WERI-Rb-1 (cell line): Measurements from ENCODE around the gene FNDC3B.

Experiments used
- DNase-seq: peaks from one replicate; pipeline ENCODE4 v3.0.0-alpha.2; 2020
- H3K27ac ChIP-seq: fragments of 250-450 bp; sonication (Bioruptor Pico); 2 replicates; pipeline ENCODE4 v1.5.1; 2020; ENCODE audit warnings: mild to moderate bottlenecking, moderate library complexity
- H3K27me3 ChIP-seq: fragments of 250-450 bp; sonication (Bioruptor Pico); 2 replicates; pipeline ENCODE4 v1.5.1; 2021; ENCODE audit warnings: mild to moderate bottlenecking, low read depth, moderate library complexity; ENCODE audit not compliant: insufficient read depth, severe bottlenecking
- H3K36me3 ChIP-seq: fragments of 250-450 bp; sonication (Bioruptor Pico); 2 replicates; pipeline ENCODE4 v1.5.1; 2020; ENCODE audit warnings: mild to moderate bottlenecking, moderate library complexity
- H3K4me3 ChIP-seq: 2 replicates; pipeline ENCODE4 v1.5.1; 2011; ENCODE audit warnings: low read depth, mild to moderate bottlenecking, control low read depth, low read length
- H3K9me3 ChIP-seq: fragments of 250-450 bp; sonication (Bioruptor Pico); 2 replicates; pipeline ENCODE4 v1.5.1; 2021; ENCODE audit warnings: mild to moderate bottlenecking, moderate library complexity; ENCODE audit not compliant: severe bottlenecking
- TF ChIP-seq, protein P1 (sequence below): IDR thresholded peaks from 2 replicates; pipeline ENCODE4 v1.5.1; 2011; ENCODE audit warnings: low read depth, mild to moderate bottlenecking, control low read depth, inconsistent platforms, low read length

Gene FNDC3B

DNA sequence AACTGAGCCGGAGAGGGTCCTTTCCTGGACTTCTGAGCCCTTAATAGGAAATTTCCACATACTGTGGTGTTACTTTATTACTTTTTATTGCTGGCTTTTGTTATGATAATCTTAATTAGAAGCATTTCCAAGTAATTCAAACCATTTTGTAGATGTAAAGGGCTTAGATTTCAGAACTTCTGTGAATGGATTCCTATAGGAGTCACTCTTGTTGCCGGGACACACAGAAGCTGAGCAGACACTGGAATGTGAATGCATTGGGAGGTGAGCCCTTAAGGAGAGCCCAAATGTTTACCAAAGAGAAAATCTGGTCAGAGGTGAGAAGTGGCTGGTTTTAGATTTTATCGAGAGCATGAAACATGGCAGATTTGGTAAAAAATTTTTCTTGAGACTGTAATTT is 87.4 kb downstream of the FNDC3B start:
- DNase-seq, result no peak
- H3K4me3 ChIP-seq, result no peak overlapping the region
- TF ChIP-seq, protein P1, sequence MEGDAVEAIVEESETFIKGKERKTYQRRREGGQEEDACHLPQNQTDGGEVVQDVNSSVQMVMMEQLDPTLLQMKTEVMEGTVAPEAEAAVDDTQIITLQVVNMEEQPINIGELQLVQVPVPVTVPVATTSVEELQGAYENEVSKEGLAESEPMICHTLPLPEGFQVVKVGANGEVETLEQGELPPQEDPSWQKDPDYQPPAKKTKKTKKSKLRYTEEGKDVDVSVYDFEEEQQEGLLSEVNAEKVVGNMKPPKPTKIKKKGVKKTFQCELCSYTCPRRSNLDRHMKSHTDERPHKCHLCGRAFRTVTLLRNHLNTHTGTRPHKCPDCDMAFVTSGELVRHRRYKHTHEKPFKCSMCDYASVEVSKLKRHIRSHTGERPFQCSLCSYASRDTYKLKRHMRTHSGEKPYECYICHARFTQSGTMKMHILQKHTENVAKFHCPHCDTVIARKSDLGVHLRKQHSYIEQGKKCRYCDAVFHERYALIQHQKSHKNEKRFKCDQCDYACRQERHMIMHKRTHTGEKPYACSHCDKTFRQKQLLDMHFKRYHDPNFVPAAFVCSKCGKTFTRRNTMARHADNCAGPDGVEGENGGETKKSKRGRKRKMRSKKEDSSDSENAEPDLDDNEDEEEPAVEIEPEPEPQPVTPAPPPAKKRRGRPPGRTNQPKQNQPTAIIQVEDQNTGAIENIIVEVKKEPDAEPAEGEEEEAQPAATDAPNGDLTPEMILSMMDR, result no peak
- H3K36me3 ChIP-seq, result no peaks in the 10 kb centered on the region
- H3K9me3 ChIP-seq, result no peaks in the 10 kb centered on the region
- H3K27ac ChIP-seq, result no peak overlapping the region
- no peaks in the 10 kb centered on the region for H3K27me3 ChIP-seq

DNA sequence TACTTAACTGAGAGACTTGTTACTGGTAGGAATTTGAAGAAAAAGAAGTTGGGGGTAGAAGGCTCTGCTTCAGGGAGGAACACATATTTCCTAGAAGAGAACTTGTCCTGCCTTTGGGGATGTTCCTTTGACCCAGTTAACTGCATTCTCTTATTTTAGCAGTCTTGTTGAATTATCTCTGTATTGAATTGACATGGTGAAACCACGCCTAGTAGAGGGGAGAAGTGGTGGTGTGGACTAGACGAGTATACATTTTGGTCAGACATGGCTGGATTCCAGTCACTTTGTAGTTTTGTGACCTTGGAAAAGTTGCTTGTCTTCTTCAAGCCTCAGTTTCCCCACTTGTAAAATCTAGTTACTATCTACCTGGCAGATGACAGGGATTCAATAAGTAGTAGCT is 87.8 kb downstream of the FNDC3B start:
- Histone ChIP-seq H3K27me3 (no peaks in the 10 kb centered on the region), H3K4me3 (no peak overlapping the region), H3K9me3 (no peaks in the 10 kb centered on the region), H3K36me3 (no peaks in the 10 kb centered on the region), H3K27ac (no peak overlapping the region)
- TF ChIP-seq, protein P1, result no peak
- DNase-seq, result no peak

DNA sequence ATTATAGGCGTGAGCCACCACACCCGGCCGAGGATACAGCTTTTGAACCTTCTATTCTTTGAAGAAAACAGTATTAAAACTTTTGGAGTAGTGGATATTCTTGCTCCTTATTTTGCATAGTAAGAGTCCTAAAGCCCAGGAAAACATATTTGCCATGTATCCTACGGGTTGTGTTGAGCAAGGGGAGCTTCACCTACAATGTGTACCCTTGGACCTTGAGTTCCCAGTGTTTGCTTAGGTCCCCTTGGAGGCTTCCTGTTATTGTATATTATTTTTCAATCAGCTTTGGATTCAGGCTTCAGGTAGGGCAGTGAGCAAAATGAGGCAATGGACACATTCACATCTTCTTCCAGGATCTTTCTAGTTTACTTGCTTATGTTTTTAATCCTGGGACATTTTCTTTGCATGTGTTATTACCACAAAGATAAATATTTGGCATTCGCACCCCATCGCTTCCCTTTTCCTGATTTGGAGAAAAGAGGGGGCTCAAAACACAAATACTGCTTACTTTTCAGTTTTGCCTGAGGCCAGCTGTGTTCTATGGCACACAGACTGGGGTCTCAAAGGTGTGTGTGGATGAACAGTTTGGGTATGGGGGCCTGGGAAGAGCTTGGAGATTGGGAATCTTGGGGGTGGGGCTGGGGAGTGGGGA is 88.7 kb downstream of the FNDC3B start:
- DNase-seq, result no peak
- no peak overlapping the region for H3K27ac ChIP-seq
- H3K9me3 ChIP-seq, result no peaks in the 10 kb centered on the region
- TF ChIP-seq, protein P1, result no peak
- no peak overlapping the region for H3K4me3 ChIP-seq
- no peaks in the 10 kb centered on the region for H3K36me3 ChIP-seq
- no peaks in the 10 kb centered on the region for H3K27me3 ChIP-seq

DNA sequence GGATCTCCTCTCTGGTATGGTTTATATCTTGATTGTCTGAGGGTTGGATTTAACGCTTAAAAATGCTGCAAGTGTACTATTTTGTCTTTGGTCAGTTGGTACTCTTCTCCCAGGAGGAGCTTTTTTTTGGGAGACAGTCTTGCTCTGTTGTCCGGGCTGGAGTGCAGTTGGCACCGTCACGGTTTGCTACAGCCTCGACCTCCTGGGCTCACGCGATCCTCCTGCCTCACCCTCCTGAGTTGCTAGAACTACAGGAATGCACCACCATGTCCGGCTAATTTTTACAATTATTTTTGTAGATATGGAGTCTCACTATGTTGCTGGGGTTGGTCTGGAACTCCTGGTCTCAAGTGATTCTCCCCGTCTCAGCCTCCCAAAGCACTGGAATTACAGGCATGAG is 89.5 kb downstream of the FNDC3B start:
- TF ChIP-seq, protein P1, result no peak
- Histone ChIP-seq H3K36me3 (no peaks in the 10 kb centered on the region), H3K27ac (no peak overlapping the region), H3K9me3 (no peaks in the 10 kb centered on the region), H3K27me3 (no peaks in the 10 kb centered on the region), H3K4me3 (no peak overlapping the region)
- no peak for DNase-seq

DNA sequence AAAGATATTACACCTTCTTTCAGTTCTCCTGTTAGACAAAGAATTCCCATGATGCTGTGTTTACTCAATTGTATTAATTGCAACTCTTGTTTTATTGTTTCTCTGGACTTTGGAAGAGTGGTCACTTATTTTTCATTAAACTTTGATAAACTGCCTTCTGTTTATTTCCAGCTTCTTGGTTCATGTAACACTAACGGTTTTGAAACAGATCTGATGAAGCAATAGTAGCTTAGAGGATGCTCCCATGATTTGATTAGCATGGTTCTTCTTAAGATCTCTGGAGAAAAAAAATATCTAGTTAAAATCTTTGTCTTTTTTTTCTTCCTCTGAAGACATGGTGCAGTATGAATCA is 90.1 kb downstream of the FNDC3B start:
- no peak for DNase-seq
- no peaks in the 10 kb centered on the region for H3K27me3 ChIP-seq
- TF ChIP-seq, protein P1, result no peak
- no peaks in the 10 kb centered on the region for H3K36me3 ChIP-seq
- H3K9me3 ChIP-seq, result no peaks in the 10 kb centered on the region
- no peak overlapping the region for H3K27ac ChIP-seq
- H3K4me3 ChIP-seq, result no peak overlapping the region
